ENCODE measurements around the gene DRAM1. TPM values are rescaled to one million over a fixed set of nuclear protein-coding genes. Genes with fewer than 3 reads are reported as not detected.

The DRAM1 gene
- total RNA-seq, 1 donor from 2014 or later: 20.4 TPM

GRCh38 chr12:101829639-101830366 is 47.6 kb upstream of the DRAM1 start:
- H2AFZ ChIP-seq (ENCODE audit: low read depth, low read length): peak overlapping the region; percentile 96

GRCh38 chr12:101830367-101831325 is 46.7 kb upstream of the DRAM1 start, which contains the start of gene GNPTAB:
TSS of gene GNPTAB (minus strand) at chr12:101830959. CDS start at chr12:101830675, 284 bp downstream.
- H3K4me1 Mint-ChIP-seq (ENCODE audit: low read depth, unreplicated experiment): peaks cover 2% of the 10 kb centered on the region
- no peaks in the 10 kb centered on the region for H3K27me3 ChIP-seq (ENCODE audit: insufficient read depth, low read length)
- H3K9ac ChIP-seq (ENCODE audit: low read length): peak within 1 kb of the TSS; percentile 88
- peak within 1 kb of the TSS; percentile 39 for H3K27ac ChIP-seq (ENCODE audit: low read depth, low read length)
- peaks cover 5% of the 10 kb centered on the region for H3K4me1 ChIP-seq (ENCODE audit: insufficient read depth, low read length)
- peak within 1 kb of the TSS; percentile 78 for H3K27ac Mint-ChIP-seq (ENCODE audit: unreplicated experiment)
- H3K9me3 Mint-ChIP-seq (ENCODE audit: unreplicated experiment): no peaks in the 10 kb centered on the region
- no peaks in the 10 kb centered on the region for H3K9me3 ChIP-seq (ENCODE audit: insufficient read depth, low read depth, low read length)
- no peaks in the 10 kb centered on the region for H3K36me3 ChIP-seq (ENCODE audit: insufficient read depth, low read length)
- FAIRE-seq (no peak), DNase-seq (ENCODE audit: low read depth) (peak; percentile 65)
- H4K20me1 ChIP-seq (ENCODE audit: insufficient read depth, low read length): peaks cover 6% of the 10 kb centered on the region
- H3K4me2 ChIP-seq (ENCODE audit: low read length): peak within 1 kb of the TSS; percentile 88
- peak within 1 kb of the TSS; percentile 96 for H2AFZ ChIP-seq (ENCODE audit: low read depth, low read length)
- peak within 1 kb of the TSS; percentile 83 for H3K4me3 ChIP-seq (ENCODE audit: insufficient read depth, low read depth, low read length)
- TF ChIP-seq EZH2 (IDR thresholded peaks at IDR 0.05; ENCODE audit: insufficient read depth, low read length) (no peak), CTCF (IDR thresholded peaks at IDR 0.05; ENCODE audit: insufficient read depth, low read depth, low read length) (peak; percentile 46)
- H3K79me2 ChIP-seq (ENCODE audit: insufficient read depth, low read length): peaks cover 14% of the 10 kb centered on the region
- no peaks in the 10 kb centered on the region for H3K36me3 Mint-ChIP-seq (ENCODE audit: low read depth, unreplicated experiment)
- H3K4me3 Mint-ChIP-seq (ENCODE audit: unreplicated experiment): peak within 1 kb of the TSS; percentile 99
- no peaks in the 10 kb centered on the region for H3K27me3 Mint-ChIP-seq (ENCODE audit: low read depth, unreplicated experiment)

More at GRCh38 chr12:101829639-101830366, 47.6 kb upstream of the DRAM1 start:
- Histone ChIP-seq H3K79me2 (ENCODE audit: insufficient read depth, low read length) (peaks cover 14% of the 10 kb centered on the region), H3K27ac (ENCODE audit: low read depth, low read length) (peak overlapping the region; percentile 39), H3K4me3 (ENCODE audit: insufficient read depth, low read depth, low read length) (peak overlapping the region; percentile 83), H3K27me3 (ENCODE audit: insufficient read depth, low read length) (no peaks in the 10 kb centered on the region), H4K20me1 (ENCODE audit: insufficient read depth, low read length) (peaks cover 6% of the 10 kb centered on the region), H3K4me1 (ENCODE audit: insufficient read depth, low read length) (peaks cover 5% of the 10 kb centered on the region), H3K9ac (ENCODE audit: low read length) (peak overlapping the region; percentile 88), H3K9me3 (ENCODE audit: insufficient read depth, low read depth, low read length) (no peaks in the 10 kb centered on the region), H3K4me2 (ENCODE audit: low read length) (peak overlapping the region; percentile 88), H3K36me3 (ENCODE audit: insufficient read depth, low read length) (no peaks in the 10 kb centered on the region)
- no peak for TF ChIP-seq CTCF (IDR thresholded peaks at IDR 0.05; ENCODE audit: insufficient read depth, low read depth, low read length)
- no peak for TF ChIP-seq EZH2 (IDR thresholded peaks at IDR 0.05; ENCODE audit: insufficient read depth, low read length)
- Mint-ChIP-seq H3K4me3 (ENCODE audit: unreplicated experiment) (peak overlapping the region; percentile 99), H3K4me1 (ENCODE audit: low read depth, unreplicated experiment) (peaks cover 5% of the 10 kb centered on the region), H3K27me3 (ENCODE audit: low read depth, unreplicated experiment) (no peaks in the 10 kb centered on the region), H3K36me3 (ENCODE audit: low read depth, unreplicated experiment) (no peaks in the 10 kb centered on the region), H3K9me3 (ENCODE audit: unreplicated experiment) (no peaks in the 10 kb centered on the region), H3K27ac (ENCODE audit: unreplicated experiment) (peak overlapping the region; percentile 78)
- DNase-seq (ENCODE audit: low read depth) (no peak), FAIRE-seq (no peak)
